Heart left ventricle (tissue), 13 donors: ENCODE measurements around the gene FEM1C.

Experiments
- POLR2A ChIP-seq, 2 donors: fragments of 450-650 bp; IDR thresholded peaks; one replicate each; pipeline ENCODE4 v1.6.1; 2017; ENCODE audit warnings: antibody characterized with exemption in 2 of 2, mild to moderate bottlenecking in 2 of 2, moderate library complexity in 2 of 2
- TF ChIP-seq, protein P1 (sequence below), 12 donors: fragments of 200-600 bp; sonication (generic) in 4 of 12; IDR thresholded peaks; one replicate each; pipeline versions ENCODE4 v1.5.0 to v1.8.0; 2018 to 2022; ENCODE audit warnings: antibody characterized with exemption in 12 of 12, mild to moderate bottlenecking in 5 of 12
- donor health status: ischemic (EF 13 %, LVEDD 7.1; RV severe dilation, severe dysfunction).
- donor health status: DM: no; HTN: yes; CAD: no.
- donor health status: DM: no; HTN: no; CAD: no.
- donor health status: ischemic (EF 25% LVEDD 6.9; RV normal size, moderate dysfunction).
- donor health status: ischemic (EF 25% LVEDD 5.7; RV mildly dilated, moderate dysfunction).
- donor health status: ischemic (EF 35%, LVEDD 5.7; RV mildly dilated, moderate dysfunction).
- donor health status: nonischemic (EF 11% LVEDD 7.7; RV severe dilation, severe dysfunction).
- donor health status: DM: yes; HTN: yes; CAD: no.
- donor health status: PGD.
- donor health status: ischemic (EF 29% LVEDD 5.4; RV normal size, mild dysfunction).
- donor health status: nonischemic (EF 23%, LVEDD 6.1; RV moderate dilation, normal function).

DNA sequence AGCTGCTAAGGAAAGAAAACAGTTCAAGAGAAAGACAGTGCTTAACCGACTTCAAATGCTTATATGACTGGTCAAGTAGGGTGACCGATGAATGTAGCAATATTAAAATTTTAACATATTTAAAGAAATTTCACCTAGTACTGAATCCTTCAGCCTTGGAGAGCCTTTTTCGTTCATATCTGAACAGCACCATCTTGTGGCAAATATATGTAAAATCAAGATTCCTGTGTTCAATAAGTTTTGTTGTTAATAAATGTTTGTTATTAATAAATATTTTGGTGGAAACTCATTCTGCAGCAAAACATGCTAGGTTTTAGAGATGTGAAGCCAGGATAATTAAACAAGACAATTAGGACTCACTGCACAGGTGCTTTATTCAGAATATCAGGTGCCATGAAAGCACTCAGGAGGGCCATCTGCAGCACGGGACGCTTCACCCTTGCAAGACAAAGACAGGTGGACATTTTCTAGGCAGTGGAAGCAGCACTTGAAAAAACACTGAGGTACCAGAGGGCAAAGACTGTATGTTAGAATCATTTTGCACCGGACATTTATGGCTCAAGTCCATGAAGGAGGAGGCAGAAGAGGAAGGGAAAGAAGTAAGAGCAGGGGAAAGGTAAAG is 42.1 kb upstream of the FEM1C start:
- TF ChIP-seq, protein P1, sequence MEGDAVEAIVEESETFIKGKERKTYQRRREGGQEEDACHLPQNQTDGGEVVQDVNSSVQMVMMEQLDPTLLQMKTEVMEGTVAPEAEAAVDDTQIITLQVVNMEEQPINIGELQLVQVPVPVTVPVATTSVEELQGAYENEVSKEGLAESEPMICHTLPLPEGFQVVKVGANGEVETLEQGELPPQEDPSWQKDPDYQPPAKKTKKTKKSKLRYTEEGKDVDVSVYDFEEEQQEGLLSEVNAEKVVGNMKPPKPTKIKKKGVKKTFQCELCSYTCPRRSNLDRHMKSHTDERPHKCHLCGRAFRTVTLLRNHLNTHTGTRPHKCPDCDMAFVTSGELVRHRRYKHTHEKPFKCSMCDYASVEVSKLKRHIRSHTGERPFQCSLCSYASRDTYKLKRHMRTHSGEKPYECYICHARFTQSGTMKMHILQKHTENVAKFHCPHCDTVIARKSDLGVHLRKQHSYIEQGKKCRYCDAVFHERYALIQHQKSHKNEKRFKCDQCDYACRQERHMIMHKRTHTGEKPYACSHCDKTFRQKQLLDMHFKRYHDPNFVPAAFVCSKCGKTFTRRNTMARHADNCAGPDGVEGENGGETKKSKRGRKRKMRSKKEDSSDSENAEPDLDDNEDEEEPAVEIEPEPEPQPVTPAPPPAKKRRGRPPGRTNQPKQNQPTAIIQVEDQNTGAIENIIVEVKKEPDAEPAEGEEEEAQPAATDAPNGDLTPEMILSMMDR (IDR thresholded peaks at IDR 0.05) = peak; percentile 44 to 76 (median 62)
- no peak for TF ChIP-seq POLR2A (IDR thresholded peaks at IDR 0.05)
